Vagina (tissue), 2 donors: ENCODE results near the gene OR14J1. TPM values are rescaled to one million over a fixed set of nuclear protein-coding genes. Genes with fewer than 3 reads are reported as not detected.
"Not testable (repeated sequence)": the region's sequence is repeated elsewhere in the genome, so short reads cannot be mapped to it uniquely, and the experiment has no call there.

ENCODE experiments used
- DNase-seq, 2 donors: peaks; one replicate each; pipeline ENCODE4 v3.0.0-alpha.2; 2017; ENCODE audit errors: extremely low spot score in 2 of 2
- H3K27ac ChIP-seq: fragments of 200-600 bp; sonication (generic); one replicate; pipeline ENCODE4 v1.5.1; 2019
- H3K27me3 ChIP-seq: fragments of 200-600 bp; sonication (generic); one replicate; pipeline ENCODE4 v1.5.1; 2019
- H3K36me3 ChIP-seq, 2 donors: fragments of 200-600 bp; sonication (generic); one replicate each; pipeline ENCODE4 v1.5.1; 2017 to 2019
- H3K4me1 ChIP-seq: fragments of 200-600 bp; sonication (generic); one replicate; pipeline ENCODE4 v1.5.1; 2019
- H3K4me3 ChIP-seq, 2 donors: fragments of 200-600 bp; sonication (generic); 1 replicate in 1 of 2; 2 replicates in 1 of 2; pipeline ENCODE4 v1.5.1; 2016 to 2019
- H3K9me3 ChIP-seq: fragments of 200-600 bp; sonication (generic); one replicate; pipeline ENCODE4 v1.5.1; 2019
- POLR2A ChIP-seq, 2 donors: fragments of 450-650 bp; IDR thresholded peaks; one replicate each; pipeline ENCODE4 v1.6.1; 2017; ENCODE audit warnings: antibody characterized with exemption in 2 of 2, mild to moderate bottlenecking in 2 of 2, moderate library complexity in 2 of 2
- POLR2AphosphoS5 ChIP-seq, 2 donors: sonication (generic); formaldehyde crosslinking; IDR thresholded peaks; one replicate each; pipeline ENCODE4 v1.9.0; 2017; ENCODE audit warnings: antibody characterized with exemption in 2 of 2, mild to moderate bottlenecking in 2 of 2, low read depth in 1 of 2; ENCODE audit not compliant: insufficient read depth in 1 of 2
- intact Hi-C: fragments of 100-400 bp; cut with DNase I; formaldehyde crosslinking; loops from one replicate; pipeline ENCODE4 v1.15.1; 2023
- total RNA-seq: library from RNA; depleted of rRNA; stranded (reverse); fragments of >200 nt; gene quantifications from one replicate; pipeline ENCODE4 v1.2.3, GENCODE V29; 2016
- TF ChIP-seq, protein P1 (sequence below), 3 experiments: fragments of 450-650 bp in 2 of 3; fragments of 200-600 bp in 1 of 3; sonication (generic) in 1 of 3; IDR thresholded peaks; one replicate each; pipeline ENCODE4 v1.5.1; 2017 to 2019; ENCODE audit warnings: antibody characterized with exemption in 3 of 3, mild to moderate bottlenecking in 2 of 3, moderate library complexity in 2 of 3

OR14J1 gene
- total RNA-seq, 1 donor from 2014 or later, result 0.74 TPM

GRCh38 chr6:29332676-29333075 is 31.2 kb downstream of the OR14J1 start:
- H3K27ac ChIP-seq, result no peak overlapping the region
- H3K27me3 ChIP-seq, result no peaks in the 10 kb centered on the region
- H3K4me3 ChIP-seq, result no peak overlapping the region
- no peaks in the 10 kb centered on the region for H3K36me3 ChIP-seq
- H3K9me3 ChIP-seq, result no peaks in the 10 kb centered on the region
- DNase-seq, result no peak
- TF ChIP-seq, protein P1, sequence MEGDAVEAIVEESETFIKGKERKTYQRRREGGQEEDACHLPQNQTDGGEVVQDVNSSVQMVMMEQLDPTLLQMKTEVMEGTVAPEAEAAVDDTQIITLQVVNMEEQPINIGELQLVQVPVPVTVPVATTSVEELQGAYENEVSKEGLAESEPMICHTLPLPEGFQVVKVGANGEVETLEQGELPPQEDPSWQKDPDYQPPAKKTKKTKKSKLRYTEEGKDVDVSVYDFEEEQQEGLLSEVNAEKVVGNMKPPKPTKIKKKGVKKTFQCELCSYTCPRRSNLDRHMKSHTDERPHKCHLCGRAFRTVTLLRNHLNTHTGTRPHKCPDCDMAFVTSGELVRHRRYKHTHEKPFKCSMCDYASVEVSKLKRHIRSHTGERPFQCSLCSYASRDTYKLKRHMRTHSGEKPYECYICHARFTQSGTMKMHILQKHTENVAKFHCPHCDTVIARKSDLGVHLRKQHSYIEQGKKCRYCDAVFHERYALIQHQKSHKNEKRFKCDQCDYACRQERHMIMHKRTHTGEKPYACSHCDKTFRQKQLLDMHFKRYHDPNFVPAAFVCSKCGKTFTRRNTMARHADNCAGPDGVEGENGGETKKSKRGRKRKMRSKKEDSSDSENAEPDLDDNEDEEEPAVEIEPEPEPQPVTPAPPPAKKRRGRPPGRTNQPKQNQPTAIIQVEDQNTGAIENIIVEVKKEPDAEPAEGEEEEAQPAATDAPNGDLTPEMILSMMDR (IDR thresholded peaks at IDR 0.05), result no peak
- TF ChIP-seq POLR2A (IDR thresholded peaks at IDR 0.05) (no peak), POLR2AphosphoS5 (IDR thresholded peaks at IDR 0.05; ENCODE audit: insufficient read depth in 1 of 2, low read depth in 1 of 2) (no peak)
- H3K4me1 ChIP-seq, result no peaks in the 10 kb centered on the region
- intact Hi-C loops, result no loop called here

DNA sequence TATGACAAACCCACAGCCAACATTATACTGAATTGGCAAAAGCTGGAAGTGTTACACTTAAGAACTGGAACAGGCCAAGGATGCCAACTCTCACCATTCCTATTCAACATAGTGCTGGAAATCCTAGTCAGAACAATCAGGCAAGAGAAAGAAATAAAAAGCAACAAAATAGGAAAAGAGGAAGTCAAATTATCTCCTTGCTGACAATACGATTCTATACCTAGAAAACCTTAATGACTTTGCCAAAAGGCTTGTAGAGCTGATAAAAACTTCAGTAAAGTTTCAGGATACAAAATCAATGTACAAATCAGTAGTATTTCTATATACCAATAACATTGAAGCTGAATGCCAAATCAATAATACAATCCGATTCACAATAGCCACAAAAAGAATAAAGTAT is 34.8 kb downstream of the OR14J1 start:
- Histone ChIP-seq H3K4me1 (no peaks in the 10 kb centered on the region), H3K4me3 (no peak overlapping the region), H3K9me3 (no peaks in the 10 kb centered on the region), H3K27me3 (no peaks in the 10 kb centered on the region), H3K27ac (no peak overlapping the region), H3K36me3 (no peaks in the 10 kb centered on the region)
- DNase-seq, result no peak
- TF ChIP-seq POLR2A (IDR thresholded peaks at IDR 0.05) (no peak), POLR2AphosphoS5 (IDR thresholded peaks at IDR 0.05; ENCODE audit: insufficient read depth in 1 of 2, low read depth in 1 of 2) (no peak)
- TF ChIP-seq, protein P1 (IDR thresholded peaks at IDR 0.05), result no peak
- intact Hi-C loops, result no loop called here

- H3K27me3 ChIP-seq, result no peaks in the 10 kb centered on the region
- no peak for DNase-seq
- no peak overlapping the region for H3K27ac ChIP-seq
- no peak overlapping the region for H3K4me3 ChIP-seq
- H3K36me3 ChIP-seq, result no peaks in the 10 kb centered on the region
- no peaks in the 10 kb centered on the region for H3K9me3 ChIP-seq
- intact Hi-C loops, result no loop called here
- H3K4me1 ChIP-seq, result no peaks in the 10 kb centered on the region
- TF ChIP-seq POLR2A (IDR thresholded peaks at IDR 0.05) (no peak), POLR2AphosphoS5 (IDR thresholded peaks at IDR 0.05; ENCODE audit: insufficient read depth in 1 of 2, low read depth in 1 of 2) (no peak)
- TF ChIP-seq, protein P1 (IDR thresholded peaks at IDR 0.05), result no peak
Measured at GRCh38 chr6:29345380-29345779, 43.9 kb downstream of the OR14J1 start.

DNA sequence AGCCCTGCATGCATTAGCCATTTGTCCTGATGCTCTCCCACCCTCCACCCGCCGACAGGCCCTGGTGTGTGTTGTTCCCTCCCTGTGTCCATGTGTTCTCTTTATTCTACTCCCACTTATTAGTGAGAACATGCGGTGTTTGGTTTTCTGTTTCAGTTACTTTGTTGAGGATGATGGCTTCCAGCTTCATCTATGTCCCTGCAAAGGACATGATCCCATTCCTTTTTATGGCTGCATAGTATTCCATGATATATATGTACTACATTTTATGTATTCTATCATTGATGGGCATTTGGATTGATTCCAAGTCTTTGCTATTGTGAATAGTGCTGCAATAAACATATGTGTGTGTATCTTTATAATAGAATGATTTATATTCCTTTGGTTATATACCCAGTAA is 47.8 kb downstream of the OR14J1 start:
- DNase-seq, H3K36me3 ChIP-seq, H3K4me3 ChIP-seq, H3K9me3 ChIP-seq, H3K4me1 ChIP-seq, intact Hi-C loops, H3K27me3 ChIP-seq, H3K27ac ChIP-seq: not testable (repeated sequence)

GRCh38 chr6:29354980-29355379 is 53.5 kb downstream of the OR14J1 start:
- TF ChIP-seq, protein P1 (IDR thresholded peaks at IDR 0.05), result no peak
- TF ChIP-seq POLR2A (IDR thresholded peaks at IDR 0.05) (no peak), POLR2AphosphoS5 (IDR thresholded peaks at IDR 0.05; ENCODE audit: insufficient read depth in 1 of 2, low read depth in 1 of 2) (no peak)
- intact Hi-C loops, result no loop called here
- H3K9me3 ChIP-seq, result no peaks in the 10 kb centered on the region

DNA sequence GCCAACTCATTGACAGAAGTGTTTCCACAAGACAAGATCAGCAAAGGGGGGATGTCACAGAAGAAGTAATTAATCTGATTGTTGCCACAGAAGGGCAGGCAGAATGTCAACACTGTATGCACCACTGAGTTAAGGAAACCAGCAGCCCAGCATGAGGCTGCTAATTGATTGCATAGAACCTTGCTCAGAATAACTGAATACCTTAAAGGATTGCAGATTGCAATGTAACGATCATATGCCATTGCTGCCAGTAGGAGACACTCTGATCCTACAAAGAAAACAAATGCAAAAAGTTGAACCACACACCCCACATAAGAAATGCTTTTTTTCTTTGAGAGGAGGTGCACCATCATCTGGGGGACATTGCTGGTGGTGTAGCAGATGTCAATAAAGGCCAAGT is 54.1 kb downstream of the OR14J1 start:
- no peak overlapping the region for H3K27ac ChIP-seq
- no peak for DNase-seq
- no peaks in the 10 kb centered on the region for H3K36me3 ChIP-seq
- intact Hi-C loops, result no loop called here
- H3K4me3 ChIP-seq, result no peak overlapping the region
- TF ChIP-seq POLR2A (IDR thresholded peaks at IDR 0.05), result no peak
- no peaks in the 10 kb centered on the region for H3K27me3 ChIP-seq
- H3K4me1 ChIP-seq, result no peaks in the 10 kb centered on the region
- no peaks in the 10 kb centered on the region for H3K9me3 ChIP-seq

More at GRCh38 chr6:29354980-29355379, 53.5 kb downstream of the OR14J1 start:
- no peak overlapping the region for H3K4me3 ChIP-seq
- no peaks in the 10 kb centered on the region for H3K27me3 ChIP-seq
- H3K36me3 ChIP-seq, result no peaks in the 10 kb centered on the region
- H3K27ac ChIP-seq, result no peak overlapping the region
- H3K4me1 ChIP-seq, result no peaks in the 10 kb centered on the region
- no peak for DNase-seq

Other genes with a start within 250 kb of the OR14J1 start
- gene OR2B3, start 214.4 kb upstream of the OR14J1 start, total RNA-seq, result not detected
- not detected for gene OR2J1, start 202.2 kb upstream of the OR14J1 start, total RNA-seq
- not detected for gene OR2J3, start 193.6 kb upstream of the OR14J1 start, total RNA-seq
- not detected for gene OR2J2, start 130.8 kb upstream of the OR14J1 start, total RNA-seq
- not detected for gene OR5V1, start 67.2 kb downstream of the OR14J1 start, total RNA-seq
- not detected for gene OR12D3, start 73.6 kb downstream of the OR14J1 start, total RNA-seq
- gene OR12D2, start 93.9 kb downstream of the OR14J1 start, total RNA-seq, result not detected
- not detected for gene OR12D1, start 113.2 kb downstream of the OR14J1 start, total RNA-seq
- not detected for gene OR10C1, start 137.6 kb downstream of the OR14J1 start, total RNA-seq
- gene OR11A1, start 155.4 kb downstream of the OR14J1 start, total RNA-seq, result not detected
- gene OR2H1, start 155.5 kb downstream of the OR14J1 start, total RNA-seq, result not detected
- gene MAS1L, start 186.3 kb downstream of the OR14J1 start, total RNA-seq, result not detected